GM12891 (cell line): ENCODE results near the gene PCSK1.

Experiments used
- PAX5 ChIP-seq: IDR thresholded peaks from 2 replicates; pipeline ENCODE4 v1.6.1; 2011; ENCODE audit warnings: low read length, moderate library complexity, mild to moderate bottlenecking; ENCODE audit not compliant: insufficient read depth, severe bottlenecking
- POLR2A ChIP-seq: IDR thresholded peaks from 2 replicates; pipeline ENCODE4 v1.6.1; 2011; ENCODE audit warnings: low read depth, low read length, control low read depth
- POLR2AphosphoS5 ChIP-seq: IDR thresholded peaks from 2 replicates; pipeline ENCODE4 v1.6.1; 2011; ENCODE audit warnings: low read depth, low read length, control low read depth
- POU2F2 ChIP-seq: IDR thresholded peaks from 2 replicates; pipeline ENCODE4 v1.6.1; 2011; ENCODE audit warnings: low read depth, mild to moderate bottlenecking, control low read depth, low read length, moderate library complexity
- SPI1 ChIP-seq: IDR thresholded peaks from 2 replicates; pipeline ENCODE4 v1.6.1; 2011; ENCODE audit warnings: low read depth, low read length, control low read depth
- TAF1 ChIP-seq: IDR thresholded peaks from 2 replicates; pipeline ENCODE4 v1.6.1; 2011; ENCODE audit warnings: low read depth, low read length, control low read depth

- TF ChIP-seq POLR2AphosphoS5 (no peak), TAF1 (no peak), POLR2A (no peak), PAX5 (no peak), POU2F2 (no peak), SPI1 (no peak)
Observed at GRCh38 chr5:96377597-96377996, 55.5 kb downstream of the PCSK1 start.
